COLO668 (cell line): ENCODE data around the gene CCDC12.

Source experiments
- DNase-seq: peaks from one replicate; lab custom pipeline; 2025; ENCODE audit not compliant: unreplicated experiment; lab: John Stamatoyannopoulos, UW

The CCDC12 gene

DNA sequence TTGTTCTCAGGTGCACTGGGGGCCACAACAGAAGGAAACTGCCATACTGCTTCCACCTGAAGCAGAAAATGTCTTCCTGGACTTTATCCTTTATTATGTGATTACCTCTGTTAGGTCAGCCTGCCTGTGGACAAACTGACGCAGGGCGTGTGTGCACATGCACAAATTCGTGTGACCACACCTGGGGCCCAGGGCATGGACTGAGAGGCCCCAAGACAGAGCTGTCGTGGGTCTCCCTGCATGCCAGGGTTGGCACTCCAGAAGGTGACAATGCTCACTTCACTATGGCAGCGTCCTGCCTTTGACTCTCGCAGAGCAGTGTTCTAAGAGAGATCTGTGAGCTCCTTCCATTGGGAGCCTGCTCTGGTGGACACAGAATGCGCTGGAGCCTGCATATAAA is 34.5 kb downstream of the CCDC12 start:
- no peak for DNase-seq

DNA sequence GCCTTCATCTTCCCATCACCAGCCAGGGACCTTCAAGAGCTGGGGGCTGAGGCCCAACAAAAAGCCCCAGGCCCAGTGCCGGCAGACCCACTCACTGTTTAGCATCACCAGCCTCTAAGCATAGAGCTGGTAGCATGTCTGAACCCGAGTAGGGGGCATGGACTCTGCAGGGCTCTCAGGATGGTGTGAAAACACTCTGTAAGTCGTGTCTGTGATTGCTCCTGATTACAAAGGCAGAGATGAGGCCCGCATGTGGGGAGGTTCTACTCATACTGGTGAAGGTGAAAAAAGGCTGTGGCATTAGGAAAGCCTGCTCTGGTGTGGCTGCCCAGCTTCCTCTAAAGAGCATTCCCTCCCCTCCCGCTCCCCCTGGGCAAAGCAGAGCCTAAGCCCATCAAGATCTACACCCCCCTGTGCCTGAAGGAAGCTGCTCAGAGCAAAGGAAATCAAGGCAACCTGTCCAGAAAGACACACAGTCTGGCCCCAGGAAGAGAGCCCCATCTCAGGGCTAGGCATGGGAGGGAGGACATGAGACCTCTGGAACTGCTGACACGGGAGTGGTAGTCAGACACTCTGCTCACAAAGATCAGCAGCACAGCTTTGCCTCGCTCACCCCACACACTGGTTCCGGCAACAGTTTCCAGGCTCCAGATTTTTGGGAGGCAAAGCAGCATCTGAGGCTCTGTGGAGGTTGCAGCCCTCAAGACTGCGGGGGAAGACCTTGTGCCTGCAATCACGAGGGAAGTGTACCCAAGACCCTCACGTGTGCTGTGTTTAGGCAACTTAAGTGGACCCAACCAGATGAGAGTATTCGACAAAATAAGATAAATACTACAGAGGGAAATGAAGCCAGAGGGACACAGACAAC is 36.7 kb downstream of the CCDC12 start:
- no peak for DNase-seq

GRCh38 chr3:46938118-46938517 is 38.4 kb downstream of the CCDC12 start:
- DNase-seq: no peak

DNA sequence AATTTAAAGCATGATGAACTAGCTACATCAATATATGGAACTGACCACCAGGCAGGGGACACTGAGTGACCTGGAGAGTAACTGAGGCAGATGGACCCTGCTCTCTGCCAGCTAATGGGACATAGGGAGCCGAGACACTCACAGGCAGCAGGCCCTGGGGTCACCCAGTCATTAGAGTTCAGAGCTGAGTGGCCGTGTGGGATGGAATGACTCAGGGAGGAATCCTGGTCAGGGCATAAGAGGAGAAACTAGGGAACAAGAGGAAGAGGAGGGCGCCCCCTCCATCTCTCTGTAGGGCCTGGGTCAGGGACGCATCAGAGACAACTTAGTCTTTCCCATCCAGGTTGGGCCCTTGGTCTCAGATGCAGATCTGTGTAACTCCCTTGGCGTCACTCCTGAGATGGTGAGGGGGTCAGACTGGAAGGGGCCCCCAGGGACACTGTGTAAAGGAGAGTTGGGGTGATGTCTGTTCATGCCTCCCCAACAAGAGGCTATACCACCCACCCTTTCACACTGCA is 39.8 kb downstream of the CCDC12 start:
- DNase-seq: no peak

DNA sequence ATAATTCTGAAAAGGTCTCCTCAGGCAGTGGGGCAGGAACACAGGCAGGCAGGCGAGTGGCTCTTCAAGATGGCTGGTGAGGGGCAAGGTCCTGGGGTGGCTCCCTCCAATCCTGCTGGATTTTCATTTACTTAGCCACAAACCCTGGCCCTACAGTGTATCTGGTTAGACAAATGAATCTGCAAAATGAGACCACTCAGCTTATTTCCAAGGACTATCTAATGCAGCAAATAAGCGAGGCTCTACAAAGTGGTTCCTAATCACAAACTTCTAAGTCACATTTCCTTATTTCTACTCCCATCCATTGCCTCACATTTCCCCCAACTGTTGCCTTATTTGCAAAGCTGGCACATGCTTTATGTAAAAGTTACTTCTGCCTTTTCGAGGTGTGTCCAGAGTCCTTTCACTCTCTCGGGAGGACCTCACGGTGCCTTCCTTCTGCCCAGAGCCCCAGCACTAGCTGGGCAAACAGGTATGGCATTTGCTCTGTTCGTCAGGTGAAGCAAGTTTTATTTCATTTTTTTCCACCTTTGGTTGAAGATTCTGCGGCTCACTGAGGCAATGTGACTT is 40.5 kb downstream of the CCDC12 start:
- DNase-seq: no peak

DNA sequence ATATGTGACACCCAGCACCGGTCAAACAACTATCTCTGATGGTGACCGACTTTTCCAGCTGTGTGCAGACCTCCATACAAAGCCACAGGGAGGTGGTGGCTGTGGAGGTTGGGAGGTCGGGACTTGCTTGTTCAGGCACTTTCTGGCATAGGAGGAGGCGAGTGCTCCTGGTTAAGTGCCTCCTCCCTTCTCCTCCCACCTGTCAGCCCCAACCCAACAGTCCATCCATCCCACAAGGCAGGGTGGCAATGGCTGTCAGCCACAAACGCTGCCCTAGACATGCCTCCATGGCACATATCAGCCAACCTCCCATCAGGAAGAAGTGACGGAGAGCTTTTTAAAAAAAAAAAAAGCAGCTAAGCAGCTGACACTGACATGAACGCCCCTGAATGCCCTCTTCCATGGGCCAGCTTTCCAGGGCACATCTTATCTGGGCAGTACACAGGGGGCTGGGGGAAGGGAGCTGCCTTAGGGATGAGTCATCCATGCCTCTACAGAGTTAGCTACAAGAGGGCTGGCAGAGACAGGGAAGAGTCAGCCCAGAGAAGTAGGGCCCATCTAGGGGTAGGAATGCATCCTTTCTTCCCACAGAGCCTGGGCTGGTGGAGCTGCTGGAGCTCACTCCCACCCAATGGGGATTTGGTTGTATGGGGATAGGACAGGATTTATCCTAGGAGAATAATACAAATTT is 41.2 kb downstream of the CCDC12 start:
- DNase-seq: peak; percentile 32

- DNase-seq: peak; percentile 33
These were observed 41.9 kb downstream of the CCDC12 start for GRCh38 chr3:46934498-46935167.

DNA sequence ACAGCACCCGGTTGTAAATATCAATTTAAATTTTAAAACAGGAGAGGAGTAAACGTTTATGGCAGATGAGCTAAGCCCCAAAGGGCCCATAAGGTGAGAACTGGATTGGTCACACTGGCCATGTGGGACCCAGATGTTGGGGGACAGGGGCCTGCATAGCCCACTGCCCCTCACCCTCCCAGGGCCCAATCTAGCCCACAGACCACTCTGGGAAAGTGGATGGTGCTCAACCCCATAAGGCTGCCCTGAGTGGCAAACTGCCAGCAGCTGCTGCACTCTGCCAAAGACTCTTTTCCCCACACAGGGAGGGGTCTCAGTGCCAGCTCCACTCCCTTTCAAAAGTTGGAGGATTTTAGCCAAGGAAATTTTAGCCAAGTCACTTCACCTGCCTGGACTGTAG is 42.5 kb downstream of the CCDC12 start:
- no peak for DNase-seq

DNA sequence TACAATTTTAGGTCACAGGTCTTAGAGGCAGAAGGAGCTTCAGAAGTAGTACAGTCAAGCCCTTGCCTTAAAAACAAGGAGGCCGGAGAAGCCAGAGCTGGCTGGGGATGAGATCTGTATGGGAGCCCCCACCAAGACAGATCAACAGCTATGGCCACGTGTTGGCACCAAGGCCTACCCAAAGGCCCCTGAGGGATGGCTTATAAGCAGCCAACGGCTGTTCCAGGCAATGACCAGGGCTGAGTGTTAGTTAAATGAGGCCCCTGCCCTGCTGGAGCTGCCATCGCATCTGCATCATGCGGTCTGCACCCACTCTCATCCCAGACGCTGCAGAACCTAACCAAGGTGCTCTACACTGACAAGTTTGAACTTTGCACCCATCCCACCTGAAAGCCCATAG is 43.3 kb downstream of the CCDC12 start:
- DNase-seq: no peak

DNA sequence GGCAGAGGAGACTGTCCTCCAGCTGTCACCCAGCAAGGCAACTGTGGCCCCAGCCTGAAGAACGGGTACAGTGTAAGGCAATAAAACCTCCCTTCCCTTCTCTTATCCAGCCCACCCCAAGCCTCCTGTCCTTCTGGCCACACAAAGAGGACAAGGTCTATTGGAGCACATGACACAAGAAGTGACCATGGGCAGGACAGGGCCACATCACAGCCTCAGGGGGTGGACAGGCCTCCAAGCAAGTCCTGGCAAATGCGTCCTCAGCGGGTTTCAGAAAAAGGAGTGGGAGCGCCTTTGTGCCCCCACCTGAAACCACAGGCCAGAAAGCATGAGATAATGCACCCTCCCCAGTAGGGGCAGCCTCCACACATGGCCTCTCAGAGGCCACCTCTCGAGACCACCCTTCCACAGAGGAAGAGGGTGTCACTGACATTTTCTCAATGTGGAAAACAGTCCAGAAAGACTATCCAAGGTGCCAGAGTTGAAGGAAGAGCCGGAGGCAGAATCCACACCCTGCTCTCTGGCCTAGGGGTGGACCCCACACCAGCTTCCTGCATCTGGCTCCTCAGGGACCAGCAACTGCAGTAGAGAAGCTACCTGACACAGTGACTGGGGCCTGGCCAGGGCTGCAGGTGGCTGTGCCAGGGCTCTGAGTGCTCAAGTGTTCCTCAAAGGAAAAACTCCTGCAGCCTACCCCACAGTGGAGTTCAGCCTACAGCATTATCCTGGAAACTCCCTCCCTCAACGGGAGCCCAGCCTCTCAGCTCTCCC is 43.9 kb downstream of the CCDC12 start:
- DNase-seq: no peak

- DNase-seq: peak; percentile 59
These were observed 44.8 kb downstream of the CCDC12 start for GRCh38 chr3:46931631-46932331.

DNA sequence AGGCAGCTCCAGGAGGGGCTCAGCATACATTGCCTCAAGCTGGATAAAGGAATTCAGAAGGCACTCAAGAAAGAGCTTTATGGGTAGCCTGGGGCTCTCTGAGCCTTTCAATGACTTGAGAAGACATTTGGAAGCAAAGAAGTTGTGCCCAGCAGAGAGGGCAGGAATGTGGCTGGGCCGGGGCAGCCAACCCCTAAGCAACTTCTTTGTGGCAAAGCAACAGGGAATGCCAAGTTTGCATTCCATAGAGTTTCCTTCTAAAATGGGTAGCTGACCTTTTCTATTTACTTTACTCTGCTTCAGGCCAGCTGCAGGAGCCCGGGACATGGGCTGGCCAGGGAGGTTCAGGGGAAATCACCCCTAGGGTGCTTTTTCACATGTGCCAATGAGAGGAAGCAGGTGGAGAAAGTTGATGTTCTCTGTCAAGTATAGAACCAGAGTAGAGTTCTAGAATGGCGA is 45.6 kb downstream of the CCDC12 start:
- DNase-seq: no peak

DNA sequence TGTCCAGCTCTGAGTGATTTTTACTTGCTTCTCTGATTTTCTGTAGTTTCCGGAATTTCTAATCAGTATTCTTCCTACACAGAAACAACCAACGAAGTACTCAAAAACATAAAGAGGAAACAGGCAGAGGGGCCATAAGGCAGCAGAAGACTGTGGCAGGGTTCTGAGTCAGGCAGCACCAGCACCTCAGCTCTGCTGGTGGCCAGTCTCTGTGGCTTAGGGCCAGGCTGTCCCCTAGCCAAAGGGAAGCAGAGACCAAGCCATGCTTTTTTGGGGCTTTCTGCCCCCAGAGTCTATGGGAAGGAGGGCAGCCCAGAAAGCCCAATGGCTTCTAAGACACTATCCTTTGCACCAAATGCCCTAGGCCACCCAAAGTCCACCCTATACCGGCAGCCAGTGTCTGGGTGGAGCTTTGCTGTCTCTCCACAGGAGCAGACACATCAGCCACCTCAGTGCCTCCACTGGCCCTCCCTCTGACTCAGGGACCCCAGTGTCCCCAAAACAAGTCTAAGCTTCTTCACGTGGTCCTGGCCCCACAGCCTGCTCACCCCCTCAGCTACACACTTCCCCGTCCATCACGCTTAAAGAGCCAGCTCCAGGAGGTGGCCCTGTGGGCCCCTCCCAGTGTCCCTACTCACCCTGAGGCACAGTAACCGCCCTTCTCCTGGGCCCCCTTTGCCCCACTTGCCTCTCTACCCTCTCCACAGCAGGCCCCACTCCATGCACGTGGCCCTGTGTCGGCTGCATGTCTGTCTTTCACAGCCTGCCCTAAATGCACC is 46.2 kb downstream of the CCDC12 start:
- no peak for DNase-seq

DNA sequence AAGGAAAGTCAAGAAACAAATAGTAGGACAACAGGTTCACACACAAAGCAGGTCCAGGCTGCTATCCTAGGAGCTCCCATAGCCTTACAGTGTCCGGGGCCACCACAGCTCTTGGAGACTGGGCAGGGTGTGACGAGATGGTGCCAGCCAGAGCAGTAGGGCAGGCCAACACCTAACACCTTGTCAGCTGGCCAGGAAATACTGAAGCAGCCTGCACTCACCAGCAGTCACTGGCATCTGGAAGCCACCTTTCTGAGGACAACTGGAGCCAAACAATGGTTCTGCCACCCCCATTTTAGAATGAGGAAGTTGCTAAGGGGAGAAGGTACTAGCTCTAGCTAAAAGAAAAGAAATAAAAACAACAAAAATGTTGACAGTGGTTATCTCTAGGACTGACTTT is 47.2 kb downstream of the CCDC12 start:
- no peak for DNase-seq

DNA sequence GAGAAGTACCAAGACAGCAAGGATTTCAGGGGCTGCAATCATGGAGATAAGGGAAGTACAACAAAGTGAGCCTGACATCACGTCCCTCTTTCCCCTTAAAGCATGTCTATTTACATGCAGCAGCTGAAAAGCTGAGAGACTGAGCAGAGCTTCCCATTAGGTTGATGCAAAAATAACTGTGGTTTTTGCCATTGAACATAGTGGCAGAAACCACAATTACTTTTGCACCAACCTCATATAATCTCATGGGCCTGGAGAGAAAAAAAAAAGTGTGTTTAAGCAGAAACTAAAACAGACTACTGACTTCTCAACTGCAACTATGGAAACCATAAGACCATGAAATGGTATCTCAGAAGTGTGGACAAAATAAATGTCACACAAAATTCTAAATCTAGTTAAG is 48.3 kb downstream of the CCDC12 start:
- no peak for DNase-seq

- DNase-seq: no peak
These were observed 48.8 kb downstream of the CCDC12 start for GRCh38 chr3:46927718-46928073.

- DNase-seq: no peak
These were observed 49.5 kb downstream of the CCDC12 start for GRCh38 chr3:46926871-46927717.

- DNase-seq: no peak
These were observed 50.1 kb downstream of the CCDC12 start for GRCh38 chr3:46926447-46926846.
